ENCODE measurements around the gene DNAJA4. TPM values are rescaled to one million over a fixed set of nuclear protein-coding genes. Genes with fewer than 3 reads are reported as not detected.

The DNAJA4 gene
- total and polyA plus RNA-seq, 2 experiments from 2014 or later: 5.0 to 12.5 TPM

DNA sequence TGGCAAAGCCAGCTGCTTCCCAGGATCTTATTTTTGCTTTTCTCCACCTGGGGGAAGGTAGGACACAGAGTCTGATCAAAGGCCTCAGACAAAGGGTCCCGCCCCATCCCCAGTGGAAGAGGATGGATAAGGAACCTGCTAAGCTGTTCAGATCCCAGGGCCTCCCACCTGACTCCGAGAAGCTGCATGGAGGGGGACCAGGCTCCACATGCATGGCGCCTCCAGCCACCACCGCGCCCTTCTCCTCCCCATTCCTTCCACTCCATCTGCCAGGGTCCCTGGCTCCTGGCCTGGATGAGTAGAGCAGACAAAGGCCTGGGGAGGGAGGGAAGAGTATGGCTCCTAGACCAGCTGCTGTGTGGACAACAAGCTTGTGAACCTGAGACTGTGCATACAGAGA lies 55.8 kb downstream of the DNAJA4 start:
- H3K9me3 Mint-ChIP-seq: no peaks in the 10 kb centered on the region; the same call in 2 of the 3 replicates
- H3K4me1 Mint-ChIP-seq: peaks cover 65% of the 10 kb centered on the region
- Histone ChIP-seq H4K20me1 (replicated peaks; ENCODE audit: insufficient read depth) (no peaks in the 10 kb centered on the region), H3F3A (replicated peaks; ENCODE audit: low read depth) (peaks cover 14% of the 10 kb centered on the region; the same call in 1 of the 2 replicates), H3K9me2 (ENCODE audit: insufficient read depth) (no peaks in the 10 kb centered on the region), H3K27ac (ENCODE audit: low read depth) (no peak overlapping the region), H3K4me1 (ENCODE audit: insufficient read depth) (peaks cover 36% of the 10 kb centered on the region), H2AFZ (no peak overlapping the region), H3K27me3 (ENCODE audit: insufficient read depth) (no peaks in the 10 kb centered on the region), H3K4me3 (no peak overlapping the region), H3K4me2 (no peak overlapping the region), H3K36me3 (ENCODE audit: insufficient read depth) (no peaks in the 10 kb centered on the region), H3K79me2 (replicated peaks; ENCODE audit: insufficient read depth) (no peaks in the 10 kb centered on the region)
- H3K27ac Mint-ChIP-seq: no peak overlapping the region
- peaks cover 12% of the 10 kb centered on the region for H3K27me3 Mint-ChIP-seq (ENCODE audit: insufficient read depth, low read depth, poor library complexity)
- DNase-seq (ENCODE audit: low spot score) (no peak), ATAC-seq (no peak)
- TF ChIP-seq STAT1 (IDR thresholded peaks at IDR 0.05; ENCODE audit: unreplicated experiment): no peak
- no peak for TF ChIP-seq NANOG (IDR thresholded peaks at IDR 0.05; ENCODE audit: borderline replicate concordance)
- H3K36me3 Mint-ChIP-seq (ENCODE audit: low read depth): no peaks in the 10 kb centered on the region
- no peak overlapping the region for H3K4me3 Mint-ChIP-seq

DNA sequence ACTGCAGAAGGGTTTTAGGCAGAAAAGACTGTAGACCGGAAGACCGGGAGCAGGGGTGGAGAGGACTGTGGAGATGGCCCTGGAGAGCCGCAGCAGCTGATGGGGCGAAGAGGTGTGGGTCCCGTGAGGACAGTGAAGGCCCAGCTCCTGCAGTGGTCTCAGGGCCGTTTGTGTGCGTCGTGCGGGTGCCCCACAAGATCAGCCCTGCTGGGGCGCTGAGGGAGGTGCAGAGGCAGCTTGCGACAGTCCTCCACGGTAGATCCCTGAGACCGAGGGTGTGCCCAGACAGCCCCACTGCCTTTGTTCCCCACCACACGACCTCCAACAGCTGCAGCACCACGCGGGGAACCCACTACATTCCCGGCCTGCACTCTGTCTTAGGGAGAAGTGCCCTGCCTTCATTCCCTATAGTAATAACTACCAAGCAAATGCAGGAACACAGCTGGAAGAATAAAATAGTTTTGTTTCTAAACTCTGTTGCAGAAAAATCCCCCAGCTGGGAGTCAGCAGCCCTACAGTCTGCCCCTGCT lies 56.7 kb downstream of the DNAJA4 start:
- Histone ChIP-seq H3F3A (replicated peaks; ENCODE audit: low read depth) (peaks cover 13% of the 10 kb centered on the region; the same call in 1 of the 2 replicates), H4K20me1 (replicated peaks; ENCODE audit: insufficient read depth) (no peaks in the 10 kb centered on the region), H3K4me3 (no peak overlapping the region), H3K27me3 (ENCODE audit: insufficient read depth) (no peaks in the 10 kb centered on the region), H3K4me1 (ENCODE audit: insufficient read depth) (peaks cover 34% of the 10 kb centered on the region), H3K79me2 (replicated peaks; ENCODE audit: insufficient read depth) (no peaks in the 10 kb centered on the region), H3K4me2 (no peak overlapping the region; the same call in 1 of the 2 replicates), H3K27ac (ENCODE audit: low read depth) (no peak overlapping the region), H2AFZ (peak overlapping the region; percentile 86; the same call in 1 of the 2 replicates), H3K36me3 (ENCODE audit: insufficient read depth) (no peaks in the 10 kb centered on the region), H3K9me2 (ENCODE audit: insufficient read depth) (no peaks in the 10 kb centered on the region)
- no peaks in the 10 kb centered on the region; the same call in 2 of the 3 replicates for H3K9me3 Mint-ChIP-seq
- H3K27ac Mint-ChIP-seq: no peak overlapping the region
- H3K4me1 Mint-ChIP-seq: peaks cover 61% of the 10 kb centered on the region
- H3K27me3 Mint-ChIP-seq (ENCODE audit: insufficient read depth, low read depth, poor library complexity): peaks cover 10% of the 10 kb centered on the region
- no peak overlapping the region for H3K4me3 Mint-ChIP-seq
- peak; percentile 46 for DNase-seq (ENCODE audit: low spot score)
- no peaks in the 10 kb centered on the region for H3K36me3 Mint-ChIP-seq (ENCODE audit: low read depth)
- ATAC-seq: peak; percentile 32
- no peak for TF ChIP-seq ZNF114 (CRISPR knock-in tag; IDR thresholded peaks at IDR 0.05)
- TF ChIP-seq STAT1 (IDR thresholded peaks at IDR 0.05; ENCODE audit: unreplicated experiment): no peak
- no peak for TF ChIP-seq POLR2AphosphoS5 (IDR thresholded peaks at IDR 0.05; ENCODE audit: low read depth)
- TF ChIP-seq, protein P1, sequence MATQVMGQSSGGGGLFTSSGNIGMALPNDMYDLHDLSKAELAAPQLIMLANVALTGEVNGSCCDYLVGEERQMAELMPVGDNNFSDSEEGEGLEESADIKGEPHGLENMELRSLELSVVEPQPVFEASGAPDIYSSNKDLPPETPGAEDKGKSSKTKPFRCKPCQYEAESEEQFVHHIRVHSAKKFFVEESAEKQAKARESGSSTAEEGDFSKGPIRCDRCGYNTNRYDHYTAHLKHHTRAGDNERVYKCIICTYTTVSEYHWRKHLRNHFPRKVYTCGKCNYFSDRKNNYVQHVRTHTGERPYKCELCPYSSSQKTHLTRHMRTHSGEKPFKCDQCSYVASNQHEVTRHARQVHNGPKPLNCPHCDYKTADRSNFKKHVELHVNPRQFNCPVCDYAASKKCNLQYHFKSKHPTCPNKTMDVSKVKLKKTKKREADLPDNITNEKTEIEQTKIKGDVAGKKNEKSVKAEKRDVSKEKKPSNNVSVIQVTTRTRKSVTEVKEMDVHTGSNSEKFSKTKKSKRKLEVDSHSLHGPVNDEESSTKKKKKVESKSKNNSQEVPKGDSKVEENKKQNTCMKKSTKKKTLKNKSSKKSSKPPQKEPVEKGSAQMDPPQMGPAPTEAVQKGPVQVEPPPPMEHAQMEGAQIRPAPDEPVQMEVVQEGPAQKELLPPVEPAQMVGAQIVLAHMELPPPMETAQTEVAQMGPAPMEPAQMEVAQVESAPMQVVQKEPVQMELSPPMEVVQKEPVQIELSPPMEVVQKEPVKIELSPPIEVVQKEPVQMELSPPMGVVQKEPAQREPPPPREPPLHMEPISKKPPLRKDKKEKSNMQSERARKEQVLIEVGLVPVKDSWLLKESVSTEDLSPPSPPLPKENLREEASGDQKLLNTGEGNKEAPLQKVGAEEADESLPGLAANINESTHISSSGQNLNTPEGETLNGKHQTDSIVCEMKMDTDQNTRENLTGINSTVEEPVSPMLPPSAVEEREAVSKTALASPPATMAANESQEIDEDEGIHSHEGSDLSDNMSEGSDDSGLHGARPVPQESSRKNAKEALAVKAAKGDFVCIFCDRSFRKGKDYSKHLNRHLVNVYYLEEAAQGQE (IDR thresholded peaks at IDR 0.05; ENCODE audit: unreplicated experiment): no peak
- TF ChIP-seq EZH2 (IDR thresholded peaks at IDR 0.05; ENCODE audit: low read depth, unreplicated experiment): no peak
- TF ChIP-seq, protein P2, sequence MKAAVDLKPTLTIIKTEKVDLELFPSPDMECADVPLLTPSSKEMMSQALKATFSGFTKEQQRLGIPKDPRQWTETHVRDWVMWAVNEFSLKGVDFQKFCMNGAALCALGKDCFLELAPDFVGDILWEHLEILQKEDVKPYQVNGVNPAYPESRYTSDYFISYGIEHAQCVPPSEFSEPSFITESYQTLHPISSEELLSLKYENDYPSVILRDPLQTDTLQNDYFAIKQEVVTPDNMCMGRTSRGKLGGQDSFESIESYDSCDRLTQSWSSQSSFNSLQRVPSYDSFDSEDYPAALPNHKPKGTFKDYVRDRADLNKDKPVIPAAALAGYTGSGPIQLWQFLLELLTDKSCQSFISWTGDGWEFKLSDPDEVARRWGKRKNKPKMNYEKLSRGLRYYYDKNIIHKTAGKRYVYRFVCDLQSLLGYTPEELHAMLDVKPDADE (IDR thresholded peaks at IDR 0.05): no peak
- TF ChIP-seq CREB1 (CRISPR knock-in tag; IDR thresholded peaks at IDR 0.05; ENCODE audit: low read depth): no peak
